Measurements from ENCODE around the gene KRT34.
"Not testable (repeated sequence)": the region's sequence is repeated elsewhere in the genome, so short reads cannot be mapped to it uniquely, and the experiment has no call there.

KRT34 gene

GRCh38 chr17:41403404-41404023, 21.4 kb upstream of the KRT34 start:
- DNase-seq, result no peak

GRCh38 chr17:41402161-41402560, 20.1 kb upstream of the KRT34 start:
- DNase-seq, result no peak

- no peak for DNase-seq
Observed at GRCh38 chr17:41396996-41397660, 15.0 kb upstream of the KRT34 start, which contains the start of gene KRT31. TSS of gene KRT31 (minus strand) at chr17:41397608. CDS start at chr17:41397539, 69 bp downstream.

GRCh38 chr17:41396340-41396739, 14.2 kb upstream of the KRT34 start:
- no peak for DNase-seq

- DNase-seq, result no peak
Observed at GRCh38 chr17:41395611-41396010, 13.5 kb upstream of the KRT34 start.

GRCh38 chr17:41395044-41395443, 12.9 kb upstream of the KRT34 start:
- not testable (repeated sequence) for DNase-seq

- DNase-seq, result no peak
Observed at GRCh38 chr17:41394254-41394996, 12.3 kb upstream of the KRT34 start.

- DNase-seq, result no peak
Observed at GRCh38 chr17:41393826-41394225, 11.7 kb upstream of the KRT34 start.

GRCh38 chr17:41393294-41393693, 11.2 kb upstream of the KRT34 start:
- DNase-seq, result no peak

GRCh38 chr17:41392278-41392677, 10.2 kb upstream of the KRT34 start:
- DNase-seq, result no peak

GRCh38 chr17:41391535-41391934, 9.4 kb upstream of the KRT34 start:
- DNase-seq, result no peak

GRCh38 chr17:41390411-41390938, 8.4 kb upstream of the KRT34 start:
- DNase-seq, result no peak

GRCh38 chr17:41387670-41388069, 5.6 kb upstream of the KRT34 start:
- no peak for DNase-seq

- no peak for DNase-seq
Observed at GRCh38 chr17:41386227-41386626, 4.1 kb upstream of the KRT34 start.

GRCh38 chr17:41383690-41384089, 1.6 kb upstream of the KRT34 start:
- DNase-seq, result no peak

GRCh38 chr17:41382394-41382793, 288 bp upstream of the KRT34 start:
- no peak for DNase-seq

- DNase-seq, result not testable (repeated sequence)
Observed at GRCh38 chr17:41380091-41380490, 2.0 kb downstream of the KRT34 start.

GRCh38 chr17:41377546-41377945, 4.6 kb downstream of the KRT34 start:
- no peak for DNase-seq

GRCh38 chr17:41369713-41370112, 12.4 kb downstream of the KRT34 start, which contains the start of gene KRT33B:
TSS of gene KRT33B (minus strand) at chr17:41369813. CDS start at chr17:41369750, 63 bp downstream.
- DNase-seq, result no peak

- no peak for DNase-seq
Observed at GRCh38 chr17:41369023-41369422, 13.1 kb downstream of the KRT34 start.

- DNase-seq, result no peak
Observed at GRCh38 chr17:41367426-41368075, 14.6 kb downstream of the KRT34 start.

GRCh38 chr17:41366070-41366469, 16.0 kb downstream of the KRT34 start:
- DNase-seq, result no peak

GRCh38 chr17:41363881-41364280, 18.2 kb downstream of the KRT34 start:
- no peak for DNase-seq
